Measurements from ENCODE around the gene CACNA2D3.

CACNA2D3 gene

GRCh38 chr3:54642147-54642546 lies 519.8 kb downstream of the CACNA2D3 start:
- Histone ChIP-seq H3K4me3 (ENCODE audit: low read depth, low read length) (no peak overlapping the region), H3K27me3 (ENCODE audit: insufficient read depth, low read length) (no peaks in the 10 kb centered on the region), H3K79me2 (ENCODE audit: control insufficient read depth, insufficient read depth, low read length, unreplicated experiment) (no peaks in the 10 kb centered on the region), H3K4me1 (ENCODE audit: control insufficient read depth, insufficient read depth, low read length, unreplicated experiment) (no peaks in the 10 kb centered on the region), H3K36me3 (ENCODE audit: insufficient read depth, low read length) (no peaks in the 10 kb centered on the region), H3K27ac (ENCODE audit: low read depth, low read length) (no peak overlapping the region), H2AFZ (ENCODE audit: low read length, unreplicated experiment) (no peak overlapping the region)

DNA sequence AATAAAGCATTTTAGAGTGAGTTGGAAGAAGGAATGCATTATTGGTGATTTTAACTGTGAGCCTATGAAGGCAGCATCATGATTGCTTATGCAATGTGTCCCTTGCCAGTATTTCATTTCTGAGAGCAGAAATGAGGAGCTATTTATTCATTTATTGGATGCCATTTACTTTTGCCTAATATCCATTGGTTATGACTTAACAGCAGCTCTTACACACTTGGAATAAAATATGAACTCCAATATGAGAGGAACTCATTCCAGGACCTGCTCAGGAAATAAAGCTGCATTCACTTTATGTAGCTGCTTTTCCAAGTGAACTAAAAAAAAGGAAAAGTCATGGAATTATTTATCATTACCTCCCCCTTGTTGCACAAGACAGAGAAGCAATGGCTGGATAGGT lies 525.4 kb downstream of the CACNA2D3 start:
- Histone ChIP-seq H2AFZ (ENCODE audit: low read length, unreplicated experiment) (no peak overlapping the region), H3K27ac (ENCODE audit: low read depth, low read length) (no peak overlapping the region), H3K79me2 (ENCODE audit: control insufficient read depth, insufficient read depth, low read length, unreplicated experiment) (no peaks in the 10 kb centered on the region), H3K4me1 (ENCODE audit: control insufficient read depth, insufficient read depth, low read length, unreplicated experiment) (no peaks in the 10 kb centered on the region), H3K4me3 (ENCODE audit: low read depth, low read length) (no peak overlapping the region), H3K27me3 (ENCODE audit: insufficient read depth, low read length) (no peaks in the 10 kb centered on the region), H3K36me3 (ENCODE audit: insufficient read depth, low read length) (no peaks in the 10 kb centered on the region)

GRCh38 chr3:54649551-54649950 lies 527.2 kb downstream of the CACNA2D3 start:
- Histone ChIP-seq H3K4me1 (ENCODE audit: control insufficient read depth, insufficient read depth, low read length, unreplicated experiment) (no peaks in the 10 kb centered on the region), H3K27me3 (ENCODE audit: insufficient read depth, low read length) (no peaks in the 10 kb centered on the region), H3K4me3 (ENCODE audit: low read depth, low read length) (no peak overlapping the region), H3K36me3 (ENCODE audit: insufficient read depth, low read length) (no peaks in the 10 kb centered on the region), H2AFZ (ENCODE audit: low read length, unreplicated experiment) (no peak overlapping the region), H3K27ac (ENCODE audit: low read depth, low read length) (no peak overlapping the region), H3K79me2 (ENCODE audit: control insufficient read depth, insufficient read depth, low read length, unreplicated experiment) (no peaks in the 10 kb centered on the region)

DNA sequence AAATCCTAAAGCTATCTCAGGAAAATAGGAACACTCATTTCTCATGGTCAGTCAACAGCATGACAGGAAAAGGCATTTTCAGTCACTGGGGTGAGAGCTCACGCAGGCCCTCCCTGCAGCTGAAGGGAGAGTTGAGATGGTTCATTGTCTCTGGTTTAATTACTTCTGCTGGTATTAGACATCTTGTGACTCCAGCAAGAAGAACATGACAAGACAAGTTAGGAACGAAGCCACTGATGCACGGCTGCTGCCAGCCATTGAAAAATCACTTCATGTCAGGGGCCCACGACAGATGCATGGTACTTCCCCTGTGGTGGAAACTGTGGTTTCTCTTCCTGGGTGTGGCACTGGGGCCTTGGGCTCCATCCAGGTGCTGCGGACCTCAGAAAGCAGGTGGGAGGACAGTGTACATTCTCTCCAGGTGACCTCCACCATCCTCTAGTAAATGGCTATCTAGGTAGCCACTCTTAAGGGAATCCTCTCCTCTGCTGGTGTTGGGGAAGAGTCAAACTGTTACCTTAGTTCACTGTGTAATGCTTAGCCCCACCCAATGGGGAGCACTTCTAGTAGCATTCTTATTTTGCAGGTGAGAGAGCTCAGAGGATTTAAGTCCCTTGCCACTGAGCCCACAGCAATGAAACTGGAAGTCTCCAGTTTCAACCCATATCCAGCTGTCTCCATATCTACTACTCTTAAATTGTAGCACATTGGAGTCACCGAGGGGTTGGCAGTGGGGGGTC lies 531.3 kb downstream of the CACNA2D3 start:
- Histone ChIP-seq H3K79me2 (ENCODE audit: control insufficient read depth, insufficient read depth, low read length, unreplicated experiment) (no peaks in the 10 kb centered on the region), H3K27me3 (ENCODE audit: insufficient read depth, low read length) (no peaks in the 10 kb centered on the region), H2AFZ (ENCODE audit: low read length, unreplicated experiment) (no peak overlapping the region), H3K4me3 (ENCODE audit: low read depth, low read length) (no peak overlapping the region), H3K27ac (ENCODE audit: low read depth, low read length) (no peak overlapping the region), H3K4me1 (ENCODE audit: control insufficient read depth, insufficient read depth, low read length, unreplicated experiment) (no peaks in the 10 kb centered on the region), H3K36me3 (ENCODE audit: insufficient read depth, low read length) (no peaks in the 10 kb centered on the region)

DNA sequence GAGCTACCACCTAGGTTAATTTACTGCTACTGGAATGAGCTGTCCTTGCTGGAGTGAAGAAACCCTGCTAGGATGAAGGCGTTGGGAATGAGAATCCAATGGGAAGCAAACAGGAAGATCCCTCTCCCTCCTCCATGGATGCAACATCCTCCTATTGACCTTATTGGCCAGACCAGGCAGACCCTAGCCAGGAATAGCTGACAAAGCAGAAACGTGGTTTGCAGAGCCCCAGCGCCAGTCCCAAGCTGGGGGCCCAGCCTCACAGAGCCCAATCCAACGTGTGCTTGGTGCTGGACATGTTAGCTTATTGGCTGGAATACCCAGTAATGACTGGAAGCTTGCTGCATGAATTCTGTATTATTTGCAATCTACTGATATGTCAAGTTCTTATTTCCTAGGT lies 532.4 kb downstream of the CACNA2D3 start:
- no peak overlapping the region for H3K4me3 ChIP-seq (ENCODE audit: low read depth, low read length)
- H3K4me1 ChIP-seq (ENCODE audit: control insufficient read depth, insufficient read depth, low read length, unreplicated experiment), result no peaks in the 10 kb centered on the region
- no peaks in the 10 kb centered on the region for H3K27me3 ChIP-seq (ENCODE audit: insufficient read depth, low read length)
- no peak overlapping the region for H2AFZ ChIP-seq (ENCODE audit: low read length, unreplicated experiment)
- H3K36me3 ChIP-seq (ENCODE audit: insufficient read depth, low read length), result no peaks in the 10 kb centered on the region
- no peaks in the 10 kb centered on the region for H3K79me2 ChIP-seq (ENCODE audit: control insufficient read depth, insufficient read depth, low read length, unreplicated experiment)
- no peak overlapping the region for H3K27ac ChIP-seq (ENCODE audit: low read depth, low read length)

DNA sequence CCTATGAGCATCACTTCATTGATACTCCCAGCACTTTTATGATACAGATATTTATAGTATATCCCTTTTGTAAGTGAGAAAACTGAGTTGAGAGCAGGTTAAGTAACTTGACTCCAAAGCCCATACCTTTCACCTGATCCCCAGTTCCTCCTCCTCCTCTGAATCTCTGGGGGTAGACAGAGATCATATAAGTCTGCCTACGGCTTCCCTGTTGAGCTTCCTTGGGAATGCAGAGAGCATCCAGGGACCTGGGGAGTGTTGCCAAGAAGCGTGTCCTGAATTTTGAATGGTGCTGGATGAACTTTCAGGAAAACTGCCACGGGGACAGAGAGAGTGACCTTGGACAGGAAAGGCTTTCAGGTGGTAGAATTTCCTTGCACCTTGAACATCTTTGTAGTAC lies 537.0 kb downstream of the CACNA2D3 start:
- Histone ChIP-seq H3K27me3 (ENCODE audit: insufficient read depth, low read length) (no peaks in the 10 kb centered on the region), H3K4me1 (ENCODE audit: control insufficient read depth, insufficient read depth, low read length, unreplicated experiment) (no peaks in the 10 kb centered on the region), H3K36me3 (ENCODE audit: insufficient read depth, low read length) (no peaks in the 10 kb centered on the region), H3K79me2 (ENCODE audit: control insufficient read depth, insufficient read depth, low read length, unreplicated experiment) (no peaks in the 10 kb centered on the region), H2AFZ (ENCODE audit: low read length, unreplicated experiment) (no peak overlapping the region), H3K27ac (ENCODE audit: low read depth, low read length) (no peak overlapping the region), H3K4me3 (ENCODE audit: low read depth, low read length) (no peak overlapping the region)

DNA sequence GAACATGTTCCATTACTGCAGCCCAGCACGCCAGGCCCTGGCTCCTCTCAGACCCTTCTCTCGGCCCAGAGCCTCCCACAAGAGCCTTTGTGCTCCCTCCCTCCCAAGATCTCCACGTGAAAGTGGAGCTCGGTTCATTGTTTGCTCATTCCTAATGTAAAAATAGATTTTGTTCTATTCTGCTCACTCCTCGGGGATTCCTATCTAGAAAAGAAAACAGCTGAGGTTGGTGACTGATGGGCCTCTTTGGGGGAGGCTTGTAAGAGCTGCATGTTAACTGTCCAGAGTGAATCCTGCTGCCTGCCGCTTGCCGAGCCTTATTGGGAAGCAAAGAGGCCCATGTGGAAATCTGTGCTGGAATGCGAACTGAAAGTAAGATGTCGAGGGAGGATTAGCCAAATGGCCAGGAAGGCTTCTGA lies 538.4 kb downstream of the CACNA2D3 start:
- H3K27ac ChIP-seq (ENCODE audit: low read depth, low read length), result no peak overlapping the region
- H3K79me2 ChIP-seq (ENCODE audit: control insufficient read depth, insufficient read depth, low read length, unreplicated experiment), result no peaks in the 10 kb centered on the region
- H3K4me1 ChIP-seq (ENCODE audit: control insufficient read depth, insufficient read depth, low read length, unreplicated experiment), result no peaks in the 10 kb centered on the region
- H2AFZ ChIP-seq (ENCODE audit: low read length, unreplicated experiment), result no peak overlapping the region
- H3K27me3 ChIP-seq (ENCODE audit: insufficient read depth, low read length), result no peaks in the 10 kb centered on the region
- H3K36me3 ChIP-seq (ENCODE audit: insufficient read depth, low read length), result no peaks in the 10 kb centered on the region
- H3K4me3 ChIP-seq (ENCODE audit: low read depth, low read length), result no peak overlapping the region

DNA sequence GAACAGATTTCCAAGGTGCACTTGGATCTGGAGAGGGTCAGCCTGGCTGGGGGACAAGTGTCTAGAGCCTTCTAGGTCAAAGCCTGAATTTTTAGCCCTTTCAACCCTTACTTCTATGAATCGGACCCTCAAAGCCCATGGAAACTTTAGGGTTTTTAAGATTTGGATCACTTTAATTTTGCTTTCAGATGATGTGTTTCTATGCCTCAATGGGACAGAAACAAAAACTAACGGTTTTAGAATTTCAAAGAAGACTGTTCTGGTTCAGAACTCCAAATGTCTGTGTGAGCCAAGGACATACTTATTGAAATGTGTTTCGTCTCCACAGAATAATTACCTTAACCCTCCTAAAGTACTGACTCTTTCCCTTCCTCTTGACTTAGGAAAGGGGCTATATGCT lies 538.8 kb downstream of the CACNA2D3 start:
- no peak overlapping the region for H3K4me3 ChIP-seq (ENCODE audit: low read depth, low read length)
- H3K27ac ChIP-seq (ENCODE audit: low read depth, low read length), result no peak overlapping the region
- no peaks in the 10 kb centered on the region for H3K27me3 ChIP-seq (ENCODE audit: insufficient read depth, low read length)
- H3K4me1 ChIP-seq (ENCODE audit: control insufficient read depth, insufficient read depth, low read length, unreplicated experiment), result no peaks in the 10 kb centered on the region
- no peaks in the 10 kb centered on the region for H3K36me3 ChIP-seq (ENCODE audit: insufficient read depth, low read length)
- H3K79me2 ChIP-seq (ENCODE audit: control insufficient read depth, insufficient read depth, low read length, unreplicated experiment), result no peaks in the 10 kb centered on the region
- H2AFZ ChIP-seq (ENCODE audit: low read length, unreplicated experiment), result no peak overlapping the region

DNA sequence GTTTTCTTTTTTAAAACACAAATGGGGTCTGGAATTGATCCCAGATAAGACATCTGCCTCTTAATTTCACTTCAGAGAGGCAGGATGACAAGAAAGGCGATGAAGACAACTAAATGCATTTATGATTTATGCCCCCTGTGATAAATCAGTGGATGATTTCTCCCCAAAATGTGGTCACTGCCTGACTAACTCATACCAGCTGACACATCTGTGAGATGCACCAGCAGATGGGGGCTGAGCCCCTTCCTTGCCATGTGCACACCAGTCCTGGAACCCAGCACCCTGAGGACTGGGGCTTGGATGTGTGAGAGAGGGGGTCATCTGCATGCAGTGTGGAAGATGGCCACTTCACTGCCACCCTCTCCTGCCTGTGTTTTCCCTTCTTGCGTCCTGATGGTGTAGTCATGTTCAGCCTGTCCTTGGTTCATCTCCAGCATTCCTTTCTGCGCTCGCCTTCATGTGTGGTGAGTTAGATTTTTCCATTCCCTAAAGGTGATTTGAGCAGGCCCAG lies 541.2 kb downstream of the CACNA2D3 start:
- Histone ChIP-seq H3K4me3 (ENCODE audit: low read depth, low read length) (no peak overlapping the region), H3K4me1 (ENCODE audit: control insufficient read depth, insufficient read depth, low read length, unreplicated experiment) (no peaks in the 10 kb centered on the region), H3K79me2 (ENCODE audit: control insufficient read depth, insufficient read depth, low read length, unreplicated experiment) (no peaks in the 10 kb centered on the region), H3K36me3 (ENCODE audit: insufficient read depth, low read length) (no peaks in the 10 kb centered on the region), H3K27me3 (ENCODE audit: insufficient read depth, low read length) (no peaks in the 10 kb centered on the region), H2AFZ (ENCODE audit: low read length, unreplicated experiment) (no peak overlapping the region), H3K27ac (ENCODE audit: low read depth, low read length) (no peak overlapping the region)

GRCh38 chr3:54665016-54665600 lies 542.8 kb downstream of the CACNA2D3 start:
- no peaks in the 10 kb centered on the region for H3K27me3 ChIP-seq (ENCODE audit: insufficient read depth, low read length)
- no peak overlapping the region for H2AFZ ChIP-seq (ENCODE audit: low read length, unreplicated experiment)
- H3K4me1 ChIP-seq (ENCODE audit: control insufficient read depth, insufficient read depth, low read length, unreplicated experiment), result no peaks in the 10 kb centered on the region
- H3K4me3 ChIP-seq (ENCODE audit: low read depth, low read length), result no peak overlapping the region
- H3K36me3 ChIP-seq (ENCODE audit: insufficient read depth, low read length), result no peaks in the 10 kb centered on the region
- H3K27ac ChIP-seq (ENCODE audit: low read depth, low read length), result no peak overlapping the region
- no peaks in the 10 kb centered on the region for H3K79me2 ChIP-seq (ENCODE audit: control insufficient read depth, insufficient read depth, low read length, unreplicated experiment)

GRCh38 chr3:54668236-54668635 lies 545.9 kb downstream of the CACNA2D3 start:
- H3K27me3 ChIP-seq (ENCODE audit: insufficient read depth, low read length), result no peaks in the 10 kb centered on the region
- no peaks in the 10 kb centered on the region for H3K4me1 ChIP-seq (ENCODE audit: control insufficient read depth, insufficient read depth, low read length, unreplicated experiment)
- no peaks in the 10 kb centered on the region for H3K36me3 ChIP-seq (ENCODE audit: insufficient read depth, low read length)
- no peaks in the 10 kb centered on the region for H3K79me2 ChIP-seq (ENCODE audit: control insufficient read depth, insufficient read depth, low read length, unreplicated experiment)
- no peak overlapping the region for H3K4me3 ChIP-seq (ENCODE audit: low read depth, low read length)
- no peak overlapping the region for H2AFZ ChIP-seq (ENCODE audit: low read length, unreplicated experiment)
- H3K27ac ChIP-seq (ENCODE audit: low read depth, low read length), result no peak overlapping the region

All from ACC112 (cell line).